ENCODE results near the gene ZNF544.

Gene ZNF544

GRCh38 chr19:58228585-58229254, at the start of gene ZNF544:
TSS of gene ZNF544 (plus strand) at chr19:58228914. CDS start at chr19:58244024, 15,110 bp downstream.
- TF ChIP-seq CTCF (IDR thresholded peaks at IDR 0.05; ENCODE audit: low read depth, low read length, missing control alignments): peak; percentile 27
- peak within 1 kb of the TSS; percentile 76 for H3K4me3 ChIP-seq (ENCODE audit: low read depth, low read length)
- DNase-seq (ENCODE audit: low read depth): peak; percentile 19
- in situ Hi-C loops (cut with HindIII; ENCODE audit: low sequenced_read_pairs): loop anchor here (5.0 kb wide), 2 partner anchors 34 to 69 kb away; no protein-coding TSS in a partner anchor

- no peak for DNase-seq (ENCODE audit: low read depth)
- TF ChIP-seq CTCF (IDR thresholded peaks at IDR 0.05; ENCODE audit: low read depth, low read length, missing control alignments): peak; percentile 29
- in situ Hi-C loops (cut with HindIII; ENCODE audit: low sequenced_read_pairs): no loop called here
- peak overlapping the region; percentile 82 for H3K4me3 ChIP-seq (ENCODE audit: low read depth, low read length)
Observed at GRCh38 chr19:58181902-58182576, 46.7 kb upstream of the ZNF544 start.

- DNase-seq (ENCODE audit: low read depth): no peak
- in situ Hi-C loops (cut with HindIII; ENCODE audit: low sequenced_read_pairs): no loop called here
- TF ChIP-seq CTCF (IDR thresholded peaks at IDR 0.05; ENCODE audit: low read depth, low read length, missing control alignments): no peak
- H3K4me3 ChIP-seq (ENCODE audit: low read depth, low read length): peak overlapping the region; percentile 82
Observed at GRCh38 chr19:58182577-58182988, 46.1 kb upstream of the ZNF544 start.

- TF ChIP-seq CTCF (IDR thresholded peaks at IDR 0.05; ENCODE audit: low read depth, low read length, missing control alignments): no peak
- peak; percentile 66 for DNase-seq (ENCODE audit: low read depth)
- in situ Hi-C loops (cut with HindIII; ENCODE audit: low sequenced_read_pairs): no loop called here
- H3K4me3 ChIP-seq (ENCODE audit: low read depth, low read length): peak within 1 kb of the TSS; percentile 82
Observed at GRCh38 chr19:58182989-58183816, 45.5 kb upstream of the ZNF544 start, which contains the start of gene ZNF274. TSS of gene ZNF274 (plus strand) at chr19:58183061. CDS start at chr19:58183966, 905 bp downstream.

GRCh38 chr19:58183817-58184215, 44.9 kb upstream of the ZNF544 start:
- in situ Hi-C loops (cut with HindIII; ENCODE audit: low sequenced_read_pairs): no loop called here
- TF ChIP-seq CTCF (IDR thresholded peaks at IDR 0.05; ENCODE audit: low read depth, low read length, missing control alignments): no peak
- H3K4me3 ChIP-seq (ENCODE audit: low read depth, low read length): peak overlapping the region; percentile 82
- no peak for DNase-seq (ENCODE audit: low read depth)

GRCh38 chr19:58196901-58197616, 31.7 kb upstream of the ZNF544 start:
- DNase-seq (ENCODE audit: low read depth): no peak
- H3K4me3 ChIP-seq (ENCODE audit: low read depth, low read length): no peak overlapping the region
- in situ Hi-C loops (cut with HindIII; ENCODE audit: low sequenced_read_pairs): no loop called here
- no peak for TF ChIP-seq CTCF (IDR thresholded peaks at IDR 0.05; ENCODE audit: low read depth, low read length, missing control alignments)
